ENCODE measurements around the gene KDF1. TPM values are rescaled to one million over a fixed set of nuclear protein-coding genes. Genes with fewer than 3 reads are reported as not detected.
A peak's percentile ranks its signal among the peaks of the same experiment; 100 is the strongest.

The KDF1 gene
- total RNA-seq, 2 experiments from 2014 or later, result 0.18 to 0.27 TPM

DNA sequence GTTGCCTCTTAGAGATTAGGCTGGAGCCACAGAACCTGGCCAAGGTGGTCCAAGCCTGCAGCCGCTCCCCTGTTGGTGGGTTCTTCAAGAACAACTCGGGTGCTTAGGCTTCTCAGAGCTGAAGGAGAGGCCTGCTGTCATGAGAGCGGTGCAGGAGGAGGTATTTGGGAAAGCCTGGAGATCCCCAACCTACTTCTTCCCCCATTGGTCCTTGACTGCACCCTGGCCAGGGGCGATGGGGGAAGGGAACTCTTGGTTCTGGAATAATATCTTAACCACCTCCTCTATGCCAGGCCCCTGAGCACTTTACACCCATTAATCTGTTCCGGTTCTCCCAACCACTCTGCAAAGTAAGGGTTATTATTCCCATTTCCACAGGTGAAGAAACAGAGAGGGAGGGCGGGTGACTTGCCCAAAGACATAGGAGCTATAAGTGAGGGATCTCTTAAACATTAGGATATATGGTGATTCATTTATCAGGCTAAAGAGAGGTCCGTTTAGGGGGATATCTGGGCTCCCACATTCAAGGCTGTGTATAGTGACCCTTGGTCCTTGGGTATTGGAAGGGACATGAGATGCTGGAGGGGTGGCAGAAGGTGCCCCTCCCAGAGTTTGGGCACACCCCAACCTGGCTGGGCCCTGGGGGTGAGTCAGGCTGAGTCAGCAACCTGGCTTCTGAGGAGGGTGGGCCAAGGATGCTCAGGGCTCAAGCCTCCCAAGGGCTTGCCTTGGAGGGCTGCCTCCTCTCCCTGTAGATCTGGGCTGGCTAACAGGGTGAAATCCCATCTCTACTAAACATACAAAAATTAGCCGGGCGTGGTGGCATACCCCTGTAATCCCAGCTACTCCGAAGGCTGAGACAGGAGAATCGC, 38.4 kb upstream of the KDF1 start:
- ATAC-seq (no peak), DNase-seq (no peak)
- intact Hi-C loops (cut with micrococcal nuclease), result no loop called here
- Mint-ChIP-seq H3K27me3 (peaks cover 27% of the 10 kb centered on the region), H3K9me3 (no peaks in the 10 kb centered on the region), H3K4me3 (no peak overlapping the region), H3K36me3 (ENCODE audit: low read depth) (no peaks in the 10 kb centered on the region), H3K4me1 (ENCODE audit: low read depth) (peaks cover 7% of the 10 kb centered on the region), H3K27ac (no peak overlapping the region)
- POLR2A ChIA-PET, result interaction anchor here (0.6 kb wide), 1 partner anchor 1326 kb away, joined by 3 read pairs; no protein-coding TSS in a partner anchor
- CTCF ChIA-PET, result interaction anchor here (0.6 to 8.1 kb wide), 30 partner anchors 10 to 397 kb away, joined by 3 to 72 read pairs (median 4); partner anchors contain the start of gene TENT5B
- TF ChIP-seq, protein P1, sequence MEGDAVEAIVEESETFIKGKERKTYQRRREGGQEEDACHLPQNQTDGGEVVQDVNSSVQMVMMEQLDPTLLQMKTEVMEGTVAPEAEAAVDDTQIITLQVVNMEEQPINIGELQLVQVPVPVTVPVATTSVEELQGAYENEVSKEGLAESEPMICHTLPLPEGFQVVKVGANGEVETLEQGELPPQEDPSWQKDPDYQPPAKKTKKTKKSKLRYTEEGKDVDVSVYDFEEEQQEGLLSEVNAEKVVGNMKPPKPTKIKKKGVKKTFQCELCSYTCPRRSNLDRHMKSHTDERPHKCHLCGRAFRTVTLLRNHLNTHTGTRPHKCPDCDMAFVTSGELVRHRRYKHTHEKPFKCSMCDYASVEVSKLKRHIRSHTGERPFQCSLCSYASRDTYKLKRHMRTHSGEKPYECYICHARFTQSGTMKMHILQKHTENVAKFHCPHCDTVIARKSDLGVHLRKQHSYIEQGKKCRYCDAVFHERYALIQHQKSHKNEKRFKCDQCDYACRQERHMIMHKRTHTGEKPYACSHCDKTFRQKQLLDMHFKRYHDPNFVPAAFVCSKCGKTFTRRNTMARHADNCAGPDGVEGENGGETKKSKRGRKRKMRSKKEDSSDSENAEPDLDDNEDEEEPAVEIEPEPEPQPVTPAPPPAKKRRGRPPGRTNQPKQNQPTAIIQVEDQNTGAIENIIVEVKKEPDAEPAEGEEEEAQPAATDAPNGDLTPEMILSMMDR (IDR thresholded peaks at IDR 0.05), result no peak

DNA sequence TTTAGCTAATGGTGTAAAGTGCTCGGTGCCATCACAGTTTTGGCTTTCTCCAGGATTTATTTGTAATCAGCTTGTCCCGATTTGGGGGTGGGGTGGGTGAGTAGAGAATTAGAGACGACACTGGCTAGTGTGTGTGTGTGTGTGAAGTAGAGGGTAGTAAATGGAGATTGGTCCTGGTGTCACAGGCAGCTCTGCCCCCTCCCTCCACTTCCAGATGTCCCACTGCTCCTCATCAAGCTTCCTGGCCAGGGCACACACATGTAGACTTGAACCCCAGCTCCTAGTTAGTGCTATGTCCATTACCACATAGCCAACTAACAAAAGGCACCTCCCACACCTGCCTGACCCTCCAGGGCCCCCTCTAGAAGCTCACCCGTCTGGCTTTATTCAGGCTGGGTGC, 36.4 kb upstream of the KDF1 start:
- peaks cover 39% of the 10 kb centered on the region for H3K27me3 Mint-ChIP-seq
- H3K27ac Mint-ChIP-seq, result no peak overlapping the region
- POLR2A ChIA-PET, result interaction anchor here (1.0 kb wide), 2 partner anchors 11 to 246 kb away, joined by 3 to 4 read pairs; no protein-coding TSS in a partner anchor
- H3K36me3 Mint-ChIP-seq (ENCODE audit: low read depth), result no peaks in the 10 kb centered on the region
- intact Hi-C loops (cut with micrococcal nuclease), result no loop called here
- no peak overlapping the region for H3K4me3 Mint-ChIP-seq
- DNase-seq (no peak), ATAC-seq (no peak)
- TF ChIP-seq, protein P1 (IDR thresholded peaks at IDR 0.05), result no peak
- CTCF ChIA-PET, result interaction anchor here (0.7 to 8.1 kb wide), 23 partner anchors 10 to 635 kb away, joined by 3 to 72 read pairs (median 4); partner anchors contain the start of genes KDF1, SYTL1 and TENT5B
- peaks cover 17% of the 10 kb centered on the region for H3K4me1 Mint-ChIP-seq (ENCODE audit: low read depth)
- no peaks in the 10 kb centered on the region for H3K9me3 Mint-ChIP-seq

DNA sequence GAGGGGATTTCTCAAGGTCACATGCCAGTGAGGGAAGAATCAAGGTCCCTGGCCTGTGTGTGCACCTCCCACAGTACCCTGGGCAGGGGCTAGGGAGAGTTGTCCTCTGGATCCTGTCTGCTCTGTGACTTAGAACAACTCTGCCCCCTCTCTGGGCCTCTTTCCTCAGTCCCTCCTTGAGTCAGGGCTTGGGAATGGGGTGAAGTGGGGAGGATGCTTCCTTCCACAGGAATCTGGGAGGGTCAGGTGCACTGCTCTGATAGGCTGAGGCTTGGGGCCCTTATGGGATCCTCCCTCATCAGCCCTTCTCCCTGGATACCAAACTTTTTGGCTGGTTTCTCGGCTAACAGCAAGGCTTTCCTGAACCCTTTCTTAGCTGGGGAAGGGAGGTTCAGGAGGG, 35.8 kb upstream of the KDF1 start:
- Mint-ChIP-seq H3K36me3 (ENCODE audit: low read depth) (no peaks in the 10 kb centered on the region), H3K27ac (no peak overlapping the region), H3K9me3 (no peaks in the 10 kb centered on the region), H3K4me3 (no peak overlapping the region), H3K4me1 (ENCODE audit: low read depth) (peaks cover 21% of the 10 kb centered on the region), H3K27me3 (peaks cover 45% of the 10 kb centered on the region)
- no peak for DNase-seq
- POLR2A ChIA-PET, result interaction anchor here (1.0 kb wide), 1 partner anchor 246 kb away, joined by 3 read pairs; no protein-coding TSS in a partner anchor
- TF ChIP-seq, protein P1 (IDR thresholded peaks at IDR 0.05), result no peak
- ATAC-seq, result no peak
- CTCF ChIA-PET, result interaction anchor here (0.7 to 8.1 kb wide), 14 partner anchors 9 to 636 kb away, joined by 3 to 72 read pairs (median 4); partner anchors contain the start of genes KDF1 and TENT5B
- intact Hi-C loops (cut with micrococcal nuclease), result no loop called here

DNA sequence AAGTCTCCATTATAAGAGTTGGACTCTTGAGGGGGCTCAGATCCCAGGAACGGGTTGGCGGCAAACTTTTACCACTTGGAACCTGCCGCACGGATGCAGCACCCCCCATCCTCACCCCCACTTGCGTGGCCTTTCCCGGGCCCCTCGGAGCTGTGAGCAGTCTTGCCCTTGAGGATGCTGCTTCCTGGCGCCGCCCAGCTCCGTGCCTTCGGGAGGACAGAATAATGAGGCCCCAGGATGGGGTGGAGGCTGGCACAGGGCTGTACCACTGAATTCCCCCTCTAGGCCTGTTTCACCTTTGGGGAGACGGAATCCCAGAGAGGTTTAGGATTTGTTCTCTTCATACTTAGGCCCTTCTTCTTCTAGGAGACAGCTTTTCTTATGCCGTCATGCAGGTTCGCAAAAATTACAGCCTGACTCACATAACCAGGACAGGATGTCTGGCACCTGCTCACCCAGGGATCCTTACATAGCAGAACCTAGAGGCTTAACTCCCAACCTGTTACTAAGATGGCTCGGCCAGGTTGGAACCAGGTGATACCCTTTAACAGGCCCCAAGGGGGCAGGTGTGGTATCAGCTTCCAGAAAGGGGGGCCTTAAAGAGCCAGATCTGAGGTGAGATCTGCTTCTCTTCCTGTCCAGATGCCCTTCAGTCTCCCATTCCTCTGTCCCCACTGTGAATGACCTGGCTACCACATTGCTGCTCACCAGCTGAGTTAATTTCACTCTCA, 34.7 kb upstream of the KDF1 start:
- TF ChIP-seq, protein P1 (IDR thresholded peaks at IDR 0.05), result no peak
- Mint-ChIP-seq H3K27ac (no peak overlapping the region), H3K36me3 (ENCODE audit: low read depth) (no peaks in the 10 kb centered on the region), H3K4me1 (ENCODE audit: low read depth) (peaks cover 21% of the 10 kb centered on the region), H3K27me3 (peaks cover 49% of the 10 kb centered on the region), H3K9me3 (no peaks in the 10 kb centered on the region), H3K4me3 (peak overlapping the region; percentile 68)
- ChIA-PET CTCF (interaction anchor here (0.9 to 8.1 kb wide), 9 partner anchors 9 to 306 kb away, joined by 3 to 72 read pairs (median 4); partner anchors contain the start of genes KDF1, NUDC and TENT5B), POLR2A (interaction anchor here (0.8 to 1.2 kb wide), 2 partner anchors 160 to 495 kb away, joined by 3 to 5 read pairs; partner anchors contain the start of gene SLC9A1)
- ATAC-seq, result no peak
- DNase-seq, result no peak
- intact Hi-C loops (cut with micrococcal nuclease), result no loop called here
